GM12872 (cell line): Measurements from ENCODE around the gene PLA2G12B.

ENCODE experiments used
- CTCF ChIP-seq: IDR thresholded peaks from 3 replicates; pipeline ENCODE4 v1.5.1; 2011; ENCODE audit warnings: low read depth, mild to moderate bottlenecking, low read length, moderate library complexity; ENCODE audit not compliant: insufficient read depth

The PLA2G12B gene

GRCh38 chr10:72893136-72893798 is 61.3 kb downstream of the PLA2G12B start, which contains the start of gene OIT3:
Gene OIT3, plus strand, starts transcription at chr10:72893739. Its CDS starts 60 bp downstream, at chr10:72893799.
- no peak for TF ChIP-seq CTCF

- TF ChIP-seq CTCF: no peak
Measured at GRCh38 chr10:72890086-72890485, 64.5 kb downstream of the PLA2G12B start.

GRCh38 chr10:72889391-72889831 is 65.2 kb downstream of the PLA2G12B start:
- no peak for TF ChIP-seq CTCF

- no peak for TF ChIP-seq CTCF
Measured at GRCh38 chr10:72888151-72888638, 66.4 kb downstream of the PLA2G12B start.

- no peak for TF ChIP-seq CTCF
Measured at GRCh38 chr10:72887043-72887442, 67.6 kb downstream of the PLA2G12B start.

- TF ChIP-seq CTCF: no peak
Measured at GRCh38 chr10:72886621-72887020, 68.0 kb downstream of the PLA2G12B start.

GRCh38 chr10:72885953-72886352 is 68.7 kb downstream of the PLA2G12B start:
- no peak for TF ChIP-seq CTCF
